Fibroblast of mammary gland (primary cell): ENCODE results near the gene CYP19A1.

Experiments used
- DNase-seq: peaks from one replicate; pipeline ENCODE4 v3.0.0-alpha.2; 2010; ENCODE audit warnings: low read depth
- H3K4me3 ChIP-seq: 2 replicates; pipeline ENCODE4 v1.5.1; 2011; ENCODE audit warnings: low read depth, mild to moderate bottlenecking, low read length, moderate library complexity; ENCODE audit not compliant: control insufficient read depth
- CTCF ChIP-seq: conservative IDR thresholded peaks from 2 replicates; pipeline ENCODE4 v1.5.1; 2011; ENCODE audit warnings: low read depth, low read length, inconsistent platforms; ENCODE audit not compliant: control insufficient read depth, insufficient read depth

CYP19A1 gene

GRCh38 chr15:51310064-51310463, 28.3 kb downstream of the CYP19A1 start:
- DNase-seq = peak; percentile 80
- no peak overlapping the region for H3K4me3 ChIP-seq
- TF ChIP-seq CTCF = no peak

- TF ChIP-seq CTCF = no peak
- DNase-seq = peak; percentile 31
- no peak overlapping the region for H3K4me3 ChIP-seq
Measured at GRCh38 chr15:51307811-51308210, 30.6 kb downstream of the CYP19A1 start.

GRCh38 chr15:51307325-51307724, 31.1 kb downstream of the CYP19A1 start:
- no peak for DNase-seq
- no peak for TF ChIP-seq CTCF
- no peak overlapping the region for H3K4me3 ChIP-seq

GRCh38 chr15:51303462-51303980, 34.9 kb downstream of the CYP19A1 start:
- H3K4me3 ChIP-seq = no peak overlapping the region
- DNase-seq = no peak
- no peak for TF ChIP-seq CTCF

GRCh38 chr15:51302480-51302879, 35.9 kb downstream of the CYP19A1 start:
- DNase-seq = no peak
- no peak overlapping the region for H3K4me3 ChIP-seq
- TF ChIP-seq CTCF = no peak

- no peak overlapping the region for H3K4me3 ChIP-seq
- no peak for TF ChIP-seq CTCF
- DNase-seq = no peak
Measured at GRCh38 chr15:51299187-51300015, 39.0 kb downstream of the CYP19A1 start.
